HEK293T (cell line): Measurements from ENCODE around the gene ZNF536.

ENCODE experiments used
- ARNT ChIP-seq: fragments of 450-650 bp; IDR thresholded peaks from 2 replicates; pipeline ENCODE4 v1.6.1; 2017; ENCODE audit warnings: mild to moderate bottlenecking
- FOXM1 ChIP-seq: fragments of 450-650 bp; IDR thresholded peaks from 2 replicates; pipeline ENCODE4 v1.6.1; 2017; ENCODE audit warnings: mild to moderate bottlenecking, borderline replicate concordance
- SUZ12 ChIP-seq: fragments of 450-650 bp; IDR thresholded peaks from 2 replicates; pipeline ENCODE4 v1.6.1; 2016; ENCODE audit warnings: mild to moderate bottlenecking
- TF ChIP-seq, protein P1 (sequence below): fragments of 450-650 bp; IDR thresholded peaks from 2 replicates; pipeline ENCODE4 v1.6.1; 2016

- TF ChIP-seq SUZ12 (no peak), ARNT (no peak), FOXM1 (no peak)
- TF ChIP-seq, protein P1, sequence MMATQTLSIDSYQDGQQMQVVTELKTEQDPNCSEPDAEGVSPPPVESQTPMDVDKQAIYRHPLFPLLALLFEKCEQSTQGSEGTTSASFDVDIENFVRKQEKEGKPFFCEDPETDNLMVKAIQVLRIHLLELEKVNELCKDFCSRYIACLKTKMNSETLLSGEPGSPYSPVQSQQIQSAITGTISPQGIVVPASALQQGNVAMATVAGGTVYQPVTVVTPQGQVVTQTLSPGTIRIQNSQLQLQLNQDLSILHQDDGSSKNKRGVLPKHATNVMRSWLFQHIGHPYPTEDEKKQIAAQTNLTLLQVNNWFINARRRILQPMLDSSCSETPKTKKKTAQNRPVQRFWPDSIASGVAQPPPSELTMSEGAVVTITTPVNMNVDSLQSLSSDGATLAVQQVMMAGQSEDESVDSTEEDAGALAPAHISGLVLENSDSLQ: no peak
Measured at GRCh38 chr19:30381366-30381765, 9.2 kb downstream of the ZNF536 start.
